ENCODE measurements around the gene MACC1. TPM values are rescaled to one million over a fixed set of nuclear protein-coding genes. Genes with fewer than 3 reads are reported as not detected.

Gene MACC1
- total and polyA plus RNA-seq, 9 of the 15 experiments (the other 6 are each of a cell fraction or from before 2014, with no cell fraction given): 5.9 to 30.2 (median 10.4) TPM

DNA sequence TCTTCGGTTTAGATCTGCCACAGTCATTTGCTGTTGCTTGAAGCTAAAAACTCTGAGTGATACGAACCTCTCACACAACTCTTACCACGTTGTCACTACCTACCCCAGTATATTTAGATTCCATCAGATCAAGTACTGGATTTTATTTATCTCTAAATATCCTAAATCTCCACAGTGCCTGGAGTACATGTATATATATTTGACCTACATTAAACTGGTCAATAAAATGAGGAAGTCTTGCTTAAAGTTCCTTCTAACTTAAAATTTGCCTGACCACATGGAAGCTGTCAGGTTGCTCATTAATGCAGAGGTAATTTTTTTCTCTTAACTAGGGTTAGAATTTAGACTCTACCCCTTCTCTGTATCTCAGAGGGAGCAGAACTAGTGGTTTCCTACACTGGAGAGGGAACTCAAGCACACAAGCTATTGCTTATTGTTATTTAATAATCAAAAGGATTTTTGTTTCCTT lies 3.1 kb upstream of the MACC1 start:
- no peak for ATAC-seq
- TSS peak; percentile 72 for BruUV-seq (replicated peaks)
- Histone ChIP-seq H3K36me3 (ENCODE audit: control insufficient read depth, insufficient read depth, low read length) (no peaks in the 10 kb centered on the region), H3K9me3 (replicated peaks; ENCODE audit: control insufficient read depth, insufficient read depth, low read depth, low read length) (no peaks in the 10 kb centered on the region), H3K9ac (ENCODE audit: insufficient read depth in 1 of 2, low read depth in 2 of 2, low read length in 2 of 2) (peak overlapping the region; percentile 11 to 86; a peak in 3 of 4 replicates), H4K20me1 (replicated peaks; ENCODE audit: control insufficient read depth, insufficient read depth, low read length) (no peaks in the 10 kb centered on the region), H3K79me2 (ENCODE audit: control insufficient read depth, insufficient read depth, low read length) (peaks cover 19% of the 10 kb centered on the region), H3K9me1 (ENCODE audit: control insufficient read depth, insufficient read depth, low read length) (no peaks in the 10 kb centered on the region), H3K27ac (ENCODE audit: extremely low read depth, low read depth, low read length) (peak overlapping the region; percentile 99), H3K4me3 (no peak overlapping the region), H3K4me2 (ENCODE audit: insufficient read depth, low read length) (peak overlapping the region; percentile 67), H3K4me1 (replicated peaks in 1 of 2; ENCODE audit: control insufficient read depth in 2 of 2, insufficient read depth in 2 of 2, low read length in 2 of 2) (peaks cover 6 to 69% of the 10 kb centered on the region in 2 experiments), H3K27me3 (ENCODE audit: control insufficient read depth in 2 of 2, insufficient read depth in 2 of 2, low read length in 2 of 2) (no peaks in the 10 kb centered on the region), H2AFZ (ENCODE audit: low read depth, low read length) (peak overlapping the region; percentile 88)
- WGBS (ENCODE audit: insufficient coverage, low coverage, missing lambda C conversion rate): 0% methylated on average over 3 of the region's 3 CpGs
- ChIA-PET POLR2A (interaction anchor here (0.6 to 3.4 kb wide), 16 partner anchors 9 to 114 kb away, joined by 3 to 20 read pairs (median 4); no protein-coding TSS in a partner anchor), CTCF (ENCODE audit: low intra/inter-chr PET ratio) (no interaction called here)
- in situ Hi-C loops (cut with MboI): no loop called here
- peak in 1 of 4 experiments; percentile 25 for DNase-seq (ENCODE audit: extremely low read depth in 1 of 4, low spot score in 3 of 4)
- intact Hi-C loops (cut with micrococcal nuclease): loop anchor here (1.0 kb wide), 1 partner anchor 18 kb away; no protein-coding TSS in a partner anchor
- FAIRE-seq: no peak
- TF ChIP-seq ZNF395 (CRISPR knock-in tag; IDR thresholded peaks at IDR 0.05) (no peak), KDM2B (CRISPR knock-in tag; IDR thresholded peaks at IDR 0.05) (no peak), POLR2AphosphoS5 (IDR thresholded peaks at IDR 0.05; ENCODE audit: control insufficient read depth, insufficient read depth, low read depth, low read length) (no peak), PTRF (tag; IDR thresholded peaks at IDR 0.05) (0 out of 2 replicates have a peak, but pooled peaks have one; percentile 3), SP1 (CRISPR knock-in tag; IDR thresholded peaks at IDR 0.05) (no peak), HLTF (IDR thresholded peaks at IDR 0.05) (no peak), SAP30 (IDR thresholded peaks at IDR 0.05; ENCODE audit: borderline replicate concordance, insufficient read depth, low read depth, low read length, poor library complexity, severe bottlenecking) (peak; percentile 10), ZFPM2 (CRISPR knock-in tag; IDR thresholded peaks at IDR 0.05) (no peak), JUNB (CRISPR knock-in tag; conservative IDR thresholded peaks at IDR 0.05) (no peak), FOXO4 (CRISPR knock-in tag; IDR thresholded peaks at IDR 0.05) (0 out of 2 replicates have a peak, but pooled peaks have one; percentile 57), NUFIP1 (IDR thresholded peaks at IDR 0.05; ENCODE audit: partially characterized antibody) (no peak), BRD4 (IDR thresholded peaks at IDR 0.05) (peak; percentile 96)
- TF ChIP-seq, protein P1, sequence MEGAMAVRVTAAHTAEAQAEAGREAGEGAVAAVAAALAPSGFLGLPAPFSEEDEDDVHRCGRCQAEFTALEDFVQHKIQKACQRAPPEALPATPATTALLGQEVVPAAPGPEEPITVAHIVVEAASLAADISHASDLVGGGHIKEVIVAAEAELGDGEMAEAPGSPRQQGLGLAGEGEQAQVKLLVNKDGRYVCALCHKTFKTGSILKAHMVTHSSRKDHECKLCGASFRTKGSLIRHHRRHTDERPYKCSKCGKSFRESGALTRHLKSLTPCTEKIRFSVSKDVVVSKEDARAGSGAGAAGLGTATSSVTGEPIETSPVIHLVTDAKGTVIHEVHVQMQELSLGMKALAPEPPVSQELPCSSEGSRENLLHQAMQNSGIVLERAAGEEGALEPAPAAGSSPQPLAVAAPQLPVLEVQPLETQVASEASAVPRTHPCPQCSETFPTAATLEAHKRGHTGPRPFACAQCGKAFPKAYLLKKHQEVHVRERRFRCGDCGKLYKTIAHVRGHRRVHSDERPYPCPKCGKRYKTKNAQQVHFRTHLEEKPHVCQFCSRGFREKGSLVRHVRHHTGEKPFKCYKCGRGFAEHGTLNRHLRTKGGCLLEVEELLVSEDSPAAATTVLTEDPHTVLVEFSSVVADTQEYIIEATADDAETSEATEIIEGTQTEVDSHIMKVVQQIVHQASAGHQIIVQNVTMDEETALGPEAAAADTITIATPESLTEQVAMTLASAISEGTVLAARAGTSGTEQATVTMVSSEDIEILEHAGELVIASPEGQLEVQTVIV (CRISPR knock-in tag; IDR thresholded peaks at IDR 0.05; ENCODE audit: borderline replicate concordance): no peak
- TF ChIP-seq, protein P2, sequence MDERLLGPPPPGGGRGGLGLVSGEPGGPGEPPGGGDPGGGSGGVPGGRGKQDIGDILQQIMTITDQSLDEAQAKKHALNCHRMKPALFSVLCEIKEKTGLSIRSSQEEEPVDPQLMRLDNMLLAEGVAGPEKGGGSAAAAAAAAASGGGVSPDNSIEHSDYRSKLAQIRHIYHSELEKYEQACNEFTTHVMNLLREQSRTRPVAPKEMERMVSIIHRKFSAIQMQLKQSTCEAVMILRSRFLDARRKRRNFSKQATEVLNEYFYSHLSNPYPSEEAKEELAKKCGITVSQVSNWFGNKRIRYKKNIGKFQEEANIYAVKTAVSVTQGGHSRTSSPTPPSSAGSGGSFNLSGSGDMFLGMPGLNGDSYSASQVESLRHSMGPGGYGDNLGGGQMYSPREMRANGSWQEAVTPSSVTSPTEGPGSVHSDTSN (CRISPR knock-in tag; IDR thresholded peaks at IDR 0.05; ENCODE audit: low read depth): no peak
- TF ChIP-seq, protein P2 (tag; conservative IDR thresholded peaks at IDR 0.05; ENCODE audit: low read depth): no peak
